NCI-H1694 treated with DMSO at 0.1 percent for 48 hours (cell line): ENCODE measurements around the gene EXTL1.

Experiments used
- DNase-seq: peaks from one replicate; lab custom pipeline; 2025; lab: John Stamatoyannopoulos, UW

EXTL1 gene

GRCh38 chr1:25997828-25998761 is 23.5 kb upstream of the EXTL1 start, which contains the start of gene PAFAH2:
TSS of gene PAFAH2 (minus strand) at chr1:25998063. CDS start at chr1:25990816, 7,247 bp downstream.
- DNase-seq = peak; percentile 99

GRCh38 chr1:25999041-25999800 is 22.4 kb upstream of the EXTL1 start:
- no peak for DNase-seq

GRCh38 chr1:26003262-26003661 is 18.3 kb upstream of the EXTL1 start:
- no peak for DNase-seq

GRCh38 chr1:26003756-26004155 is 17.8 kb upstream of the EXTL1 start:
- DNase-seq = no peak

- DNase-seq = no peak
Observed at GRCh38 chr1:26005434-26006105, 16.0 kb upstream of the EXTL1 start.

GRCh38 chr1:26006710-26007109 is 14.9 kb upstream of the EXTL1 start:
- DNase-seq = no peak

GRCh38 chr1:26009796-26010447 is 11.7 kb upstream of the EXTL1 start:
- DNase-seq = peak; percentile 62

- DNase-seq = no peak
Observed at GRCh38 chr1:26010825-26011224, 10.8 kb upstream of the EXTL1 start.

- DNase-seq = peak; percentile 22
Observed at GRCh38 chr1:26012864-26013263, 8.7 kb upstream of the EXTL1 start.

- no peak for DNase-seq
Observed at GRCh38 chr1:26014179-26014578, 7.4 kb upstream of the EXTL1 start.

GRCh38 chr1:26015358-26015757 is 6.2 kb upstream of the EXTL1 start:
- DNase-seq = no peak

- peak; percentile 32 for DNase-seq
Observed at GRCh38 chr1:26016258-26016952, 5.2 kb upstream of the EXTL1 start.

GRCh38 chr1:26016953-26017545 is 4.5 kb upstream of the EXTL1 start:
- no peak for DNase-seq

- no peak for DNase-seq
Observed at GRCh38 chr1:26017606-26018005, 4.0 kb upstream of the EXTL1 start.

GRCh38 chr1:26019641-26020315 is 1.8 kb upstream of the EXTL1 start:
- DNase-seq = no peak

- no peak for DNase-seq
Observed at GRCh38 chr1:26020330-26020768, 1.2 kb upstream of the EXTL1 start.

GRCh38 chr1:26020941-26021646 is 481 bp upstream of the EXTL1 start:
- no peak for DNase-seq

- DNase-seq = no peak
Observed at GRCh38 chr1:26022404-26022779, 817 bp downstream of the EXTL1 start.

GRCh38 chr1:26023009-26023408 is 1.4 kb downstream of the EXTL1 start:
- DNase-seq = no peak

GRCh38 chr1:26023826-26024225 is 2.3 kb downstream of the EXTL1 start:
- no peak for DNase-seq
